Stimulated activated CD8-positive, alpha-beta memory T cell treated with anti-CD3 and anti-CD28 coated beads, Interleukin-12 subunit alpha, Interleukin-12 subunit beta, amount 100 ng/mL, for 24 hours (primary cell): Measurements from ENCODE around the gene CTIF.
"Not testable (repeated sequence)": the region's sequence is repeated elsewhere in the genome, so short reads cannot be mapped to it uniquely, and the experiment has no call there.

Experiments
- DNase-seq: peaks from one replicate; pipeline ENCODE4 v3.0.0-alpha.2; 2020; ENCODE audit errors: extremely low read depth

CTIF gene

DNA sequence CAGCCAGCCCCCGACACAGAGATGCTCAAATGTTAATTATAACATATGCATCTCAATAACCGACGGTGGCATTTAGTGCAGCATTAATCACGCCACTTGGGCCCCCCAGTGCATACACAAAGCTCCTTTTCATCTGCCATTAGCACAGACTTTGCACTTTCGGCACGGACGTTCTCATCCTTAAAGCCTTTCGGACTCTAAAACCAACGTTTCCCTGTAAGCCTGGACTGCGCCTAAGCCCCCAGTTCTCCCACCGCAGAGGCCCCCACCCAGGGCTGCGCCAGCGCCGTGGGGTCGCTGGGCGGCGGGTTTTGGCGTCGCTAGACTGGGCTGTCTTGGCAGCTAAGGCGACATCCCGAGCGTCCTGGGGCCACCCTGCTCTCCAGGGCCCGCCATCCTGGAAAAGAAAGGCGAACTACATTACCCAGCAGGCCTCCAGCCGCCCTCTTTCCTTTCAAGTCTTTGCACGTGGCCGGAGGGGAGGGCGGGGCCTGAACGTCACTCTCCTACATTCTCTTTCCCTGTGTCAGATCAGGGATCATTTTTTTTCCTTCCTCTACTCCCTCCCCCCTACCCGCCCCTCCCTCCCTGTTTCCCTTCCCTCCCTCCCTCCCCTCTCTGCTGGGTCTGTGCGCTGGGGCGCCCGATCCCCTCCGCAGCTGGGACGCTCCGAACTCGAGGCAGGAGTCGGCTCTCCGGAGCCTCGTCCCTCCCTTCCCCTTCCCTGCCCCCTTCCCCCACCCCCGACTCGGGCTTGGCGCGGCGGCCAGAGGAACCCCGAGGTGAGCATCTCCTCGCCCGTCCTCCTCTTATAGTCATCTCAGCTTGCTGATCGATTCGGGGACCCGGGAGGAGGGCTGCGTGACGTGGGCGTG, at the start of gene CTIF:
Gene CTIF, plus strand, starts transcription at position 501 of the 875 bp plus-strand sequence. CDS start 80,535 bp downstream, outside the sequence.
- no peak for DNase-seq

DNA sequence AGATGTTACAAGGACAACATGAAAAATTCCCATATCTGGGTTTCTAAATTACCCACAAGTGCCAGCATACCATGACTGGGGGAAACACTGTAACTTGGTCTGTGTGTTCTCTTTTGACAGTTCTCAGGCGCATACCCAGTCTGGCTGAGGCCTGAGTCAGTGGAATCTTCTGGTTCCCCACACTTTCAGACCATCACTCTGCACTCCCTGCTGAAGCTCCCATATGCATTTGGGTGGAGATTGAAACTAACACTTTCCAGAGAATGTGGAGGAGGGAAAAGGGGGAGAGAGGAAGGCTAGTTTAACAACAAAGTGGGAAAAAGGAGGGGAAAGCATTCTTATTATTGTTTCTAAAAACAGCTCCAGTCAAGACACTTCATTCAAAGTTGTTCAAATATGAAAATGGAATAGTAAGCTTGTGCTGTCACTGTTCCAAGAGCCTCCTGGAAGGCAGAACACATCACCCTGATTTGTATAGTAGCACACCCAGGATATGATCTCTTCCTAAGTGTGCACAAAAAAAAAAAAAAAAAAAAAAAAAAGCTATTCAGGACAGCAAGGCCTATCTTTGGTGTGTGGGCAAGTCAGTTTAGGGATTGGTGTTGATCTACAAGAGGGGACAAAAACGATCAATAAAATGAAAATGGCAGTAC, 48.1 kb upstream of the CTIF start:
- DNase-seq, result no peak

- no peak for DNase-seq
These were observed 46.0 kb upstream of the CTIF start for GRCh38 chr18:48492880-48493279.

DNA sequence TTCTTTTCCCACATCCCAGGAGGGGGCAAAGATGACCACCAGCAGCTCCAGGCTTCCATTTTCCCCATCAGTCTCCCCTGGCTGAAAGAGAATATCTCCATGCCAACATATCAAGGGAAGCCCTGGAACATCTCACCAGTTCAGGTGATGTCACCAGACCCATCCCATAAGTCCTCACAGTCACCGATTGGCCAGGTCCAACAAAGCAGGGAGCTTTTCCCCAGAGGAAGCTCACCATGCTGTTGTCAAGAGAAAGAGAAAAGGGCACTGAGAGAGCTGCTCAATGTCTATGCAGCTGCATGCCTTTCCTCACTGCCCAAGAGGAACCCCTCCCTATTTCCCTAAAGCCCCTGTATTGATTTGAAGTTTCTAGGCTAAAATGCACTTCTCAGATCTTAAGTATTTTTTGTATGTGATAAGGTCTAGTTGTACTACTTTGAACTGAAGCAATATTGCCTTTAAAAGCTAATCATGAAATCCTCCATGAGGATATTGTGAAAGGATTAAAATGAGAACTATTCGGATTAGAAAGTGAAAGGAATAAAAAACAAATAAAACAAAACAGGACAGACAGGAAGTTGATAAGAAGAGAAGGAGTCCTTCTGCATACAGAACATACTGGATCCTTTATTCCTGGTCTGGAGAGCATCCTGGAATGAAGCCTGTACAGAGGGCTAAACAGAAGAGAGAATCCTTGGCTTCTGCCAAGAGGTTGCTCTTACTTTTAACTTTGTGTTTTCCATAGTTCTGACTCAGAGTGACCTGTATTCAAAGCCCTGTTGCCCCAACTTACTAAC, 45.2 kb upstream of the CTIF start:
- no peak for DNase-seq

DNA sequence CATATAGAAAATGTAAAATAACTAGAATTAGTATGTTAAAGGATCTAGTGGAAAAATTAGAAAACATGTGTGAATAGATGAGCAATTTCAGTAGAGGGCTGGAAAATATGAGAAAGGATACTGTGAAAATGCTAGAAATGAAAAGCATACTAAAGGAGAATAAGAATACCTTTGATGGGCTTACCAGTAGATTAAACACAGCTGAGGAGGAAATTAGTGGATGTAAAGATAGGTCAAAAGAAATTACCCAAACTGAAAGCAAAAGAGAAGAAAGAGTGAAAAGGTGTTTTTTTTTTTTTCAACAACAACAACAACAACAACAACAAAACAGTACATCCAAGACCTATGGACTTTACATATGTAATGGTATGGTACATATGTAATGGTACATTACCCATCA, 41.0 kb upstream of the CTIF start:
- DNase-seq, result no peak

DNA sequence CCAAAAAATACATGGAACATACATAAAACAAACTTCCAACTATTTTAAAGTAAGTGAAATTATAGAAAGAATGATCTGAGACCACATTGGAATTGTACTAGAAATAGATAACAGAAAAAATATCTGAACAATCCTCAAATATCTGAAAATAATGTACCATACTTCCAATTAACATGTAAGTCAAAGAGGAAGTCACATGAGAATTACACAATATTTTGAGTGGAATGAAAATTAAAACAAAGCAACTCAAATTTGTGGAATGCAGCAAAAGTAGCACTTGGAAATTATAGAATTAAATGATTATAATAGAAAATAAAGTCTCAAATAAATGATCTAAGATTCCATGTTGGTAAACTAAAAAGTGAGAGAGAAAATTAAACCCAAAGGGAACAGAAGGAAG, 38.3 kb upstream of the CTIF start:
- DNase-seq, result no peak

- DNase-seq, result no peak
These were observed 35.9 kb upstream of the CTIF start for GRCh38 chr18:48502906-48503305.

- no peak for DNase-seq
These were observed 34.0 kb upstream of the CTIF start for GRCh38 chr18:48504819-48505218.

DNA sequence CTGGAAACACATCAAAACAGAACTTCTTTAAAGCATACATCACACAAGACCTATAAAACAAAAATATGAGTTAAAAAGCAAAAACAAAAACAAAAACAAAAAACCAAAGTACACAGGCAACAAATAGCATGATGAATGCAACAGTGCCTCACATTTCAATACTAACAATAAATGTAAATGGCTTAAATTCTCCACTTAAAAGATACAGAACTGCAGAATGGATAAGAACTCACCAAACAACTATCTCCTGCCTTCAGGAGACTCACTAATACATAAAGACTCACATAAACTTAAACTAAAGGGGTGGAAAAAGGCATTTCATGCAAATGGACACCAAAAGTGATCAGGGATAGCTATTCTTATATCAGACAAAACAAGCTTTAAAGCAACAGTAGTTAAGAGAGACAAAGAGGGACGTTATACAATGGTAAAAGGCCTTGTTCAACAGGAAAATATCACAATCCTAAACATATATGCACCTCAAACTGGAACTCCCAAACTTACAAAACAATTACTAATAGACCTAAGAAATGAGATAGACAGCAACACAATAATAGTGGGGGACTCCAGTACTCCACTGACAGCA, 31.8 kb upstream of the CTIF start:
- DNase-seq, result not testable (repeated sequence)

GRCh38 chr18:48512498-48512897, 26.3 kb upstream of the CTIF start:
- not testable (repeated sequence) for DNase-seq

DNA sequence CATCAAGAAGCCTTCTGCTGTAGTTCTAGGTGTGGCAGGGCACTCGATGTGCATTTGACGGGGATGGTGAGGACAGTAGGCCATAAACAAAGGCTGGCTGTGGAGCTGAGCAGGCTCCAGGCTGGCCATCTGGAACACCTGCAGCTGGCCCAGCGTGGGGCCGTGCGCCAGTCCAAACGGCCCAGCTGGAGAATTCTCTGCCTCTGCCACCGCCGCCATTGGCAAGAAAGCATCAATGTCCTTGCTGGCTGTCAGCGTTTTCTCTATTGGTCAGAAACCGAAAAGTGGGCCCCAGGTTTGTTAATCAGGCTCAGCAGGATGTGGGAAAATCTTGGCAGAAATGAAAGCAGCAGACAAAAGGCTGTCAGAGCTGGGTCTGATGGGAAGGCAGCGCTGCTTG, 24.0 kb upstream of the CTIF start:
- no peak for DNase-seq

DNA sequence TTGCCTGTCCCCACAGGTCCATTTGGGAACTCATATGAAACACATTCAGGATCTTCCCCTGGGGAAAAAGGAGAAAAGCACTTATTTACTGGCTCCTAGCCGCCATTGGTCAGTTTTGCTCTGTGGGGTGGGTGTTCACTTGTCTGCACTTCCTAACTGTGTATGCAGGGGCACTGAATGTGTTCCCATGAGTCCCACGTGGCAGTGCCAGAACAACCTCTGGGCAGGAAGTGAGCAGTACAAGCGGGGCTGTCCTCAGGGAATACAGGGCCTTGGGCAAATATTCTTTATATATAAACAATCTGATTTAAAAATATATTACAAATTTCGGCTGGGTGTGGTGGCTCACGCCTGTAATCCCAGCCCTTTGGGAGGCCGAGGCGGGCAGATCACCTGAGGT, 21.8 kb upstream of the CTIF start:
- no peak for DNase-seq

- no peak for DNase-seq
These were observed 19.3 kb upstream of the CTIF start for GRCh38 chr18:48519431-48520100.

DNA sequence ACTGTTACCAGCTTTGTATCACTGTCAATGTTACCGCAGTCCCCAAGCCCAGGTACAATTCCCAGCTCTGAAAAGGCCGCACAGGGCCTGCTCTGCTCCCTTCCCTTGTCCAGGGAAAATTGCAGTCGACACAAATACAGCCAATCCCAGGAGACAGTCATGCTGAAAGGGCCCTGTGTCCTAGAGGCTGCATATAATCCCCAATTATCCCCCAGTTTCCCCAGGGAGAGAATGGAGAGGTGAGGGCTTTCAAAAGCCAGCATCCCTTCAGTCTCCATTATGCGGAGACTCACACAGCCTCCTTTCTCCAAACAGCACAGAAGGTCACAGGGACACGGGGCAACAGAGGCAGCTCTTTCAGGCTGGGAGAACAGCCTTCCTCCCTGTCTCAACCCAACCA, 17.1 kb upstream of the CTIF start:
- no peak for DNase-seq

DNA sequence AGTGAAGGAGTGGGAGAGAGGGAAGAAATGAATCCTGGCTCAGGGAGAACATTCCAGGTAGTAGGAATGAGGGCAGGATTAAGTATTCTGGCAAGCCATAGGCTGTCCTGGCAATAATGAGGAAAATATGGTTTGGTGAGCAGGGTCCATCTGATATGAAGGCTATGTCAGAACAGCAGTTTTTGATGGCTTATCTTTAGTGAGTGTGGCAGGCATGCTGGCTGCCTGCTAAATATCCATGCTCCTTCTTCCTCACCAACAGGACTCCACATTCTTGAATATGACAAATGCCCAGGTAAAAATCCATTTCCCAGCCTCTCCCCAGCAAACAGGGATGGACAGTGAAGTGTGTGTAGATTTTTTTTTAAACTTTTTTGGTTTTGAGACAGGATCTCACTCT, 13.2 kb upstream of the CTIF start:
- DNase-seq, result no peak

DNA sequence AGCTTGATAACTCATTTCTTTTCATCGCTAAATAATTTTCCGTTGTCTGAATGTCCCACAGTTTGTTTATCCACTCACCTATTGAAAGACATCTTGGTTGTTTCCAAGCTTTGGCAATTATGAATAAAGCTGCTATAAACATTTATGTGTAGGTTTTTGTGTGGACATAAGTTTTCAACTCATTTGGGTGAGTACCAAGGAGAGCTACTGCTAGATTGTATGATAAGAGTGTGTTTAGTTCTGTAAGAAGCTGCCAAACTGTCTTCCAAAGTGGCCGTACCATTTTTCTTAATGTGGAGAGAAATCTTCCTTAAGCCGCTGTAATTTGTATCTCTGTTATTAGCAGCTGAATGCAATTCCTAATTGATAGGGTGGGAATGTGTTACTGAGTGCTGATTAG, 11.4 kb upstream of the CTIF start:
- DNase-seq, result no peak

DNA sequence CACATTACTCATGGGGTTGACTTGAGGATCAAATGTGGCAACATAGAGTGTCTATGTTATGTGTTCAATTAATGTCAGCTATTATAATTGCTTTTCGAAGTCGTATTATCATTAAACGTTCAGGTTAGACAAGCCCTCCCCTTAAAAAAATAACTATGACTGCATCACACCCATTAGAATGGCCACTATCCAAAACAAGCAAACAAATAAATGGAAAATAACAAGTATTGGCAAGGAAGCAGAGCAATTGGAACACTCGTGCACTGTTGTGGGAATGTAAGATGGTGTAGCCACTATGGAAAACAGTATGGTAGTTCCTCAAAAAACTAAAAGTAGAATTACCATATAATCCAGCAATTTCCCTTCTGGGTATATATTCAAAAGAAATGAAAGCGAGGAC, 10.0 kb upstream of the CTIF start:
- no peak for DNase-seq

DNA sequence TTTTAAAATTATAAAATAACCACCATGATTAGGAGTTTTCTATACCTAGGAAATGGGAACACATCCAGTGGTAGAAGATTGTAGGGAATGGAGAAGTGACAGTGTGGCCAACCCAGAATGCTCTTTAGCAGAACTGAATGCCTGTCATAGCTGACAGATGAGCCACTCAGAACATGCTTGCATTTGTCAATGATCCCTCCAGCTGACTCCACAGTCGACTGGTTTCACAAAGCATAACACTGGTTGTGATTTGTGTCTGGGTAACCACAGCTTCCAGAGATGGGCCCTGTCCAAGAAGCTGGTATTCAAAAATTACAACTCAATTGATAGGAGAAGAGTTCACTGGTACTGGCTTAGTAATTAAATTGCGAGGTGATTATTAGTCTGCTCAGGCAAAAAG, 9.0 kb upstream of the CTIF start:
- no peak for DNase-seq

- no peak for DNase-seq
These were observed 8.3 kb upstream of the CTIF start for GRCh38 chr18:48530399-48531081.

- no peak for DNase-seq
These were observed 7.8 kb upstream of the CTIF start for GRCh38 chr18:48531082-48531403.

GRCh38 chr18:48531908-48532307, 6.9 kb upstream of the CTIF start:
- DNase-seq, result no peak
